Endothelial cell of umbilical vein (primary cell): Measurements from ENCODE around the gene NAGPA. TPM values are rescaled to one million over a fixed set of nuclear protein-coding genes. Genes with fewer than 3 reads are reported as not detected.

Source experiments
- BruUV-seq: library from RNA; stranded (reverse); fragments of 400-500 nt; replicated peaks from 2 replicates; lab custom pipeline; 2021; lab: Mats Ljungman, UMichigan
- CTCF ChIA-PET: fragments of 300-600, 350-600 bp; sonication (Branson Sonifier 250); formaldehyde crosslinking; loops from one replicate; lab custom pipeline; 2021; ENCODE audit warnings: antibody characterized with exemption, inconsistent platforms; lab: Charles Lee
- POLR2A ChIA-PET: fragments of 300-600, 350-600 bp; sonication (Branson Sonifier 250); formaldehyde crosslinking; loops from one replicate; lab custom pipeline; 2021; ENCODE audit warnings: antibody characterized with exemption, inconsistent platforms; lab: Charles Lee
- DNase-seq: peaks from one replicate; pipeline ENCODE4 v3.0.0-alpha.2; 2011; ENCODE audit warnings: low read depth, low spot score
- FAIRE-seq: peaks from 2 replicates; lab custom pipeline; 2011; peaks lifted over from hg19 to GRCh38; lab: Jason Lieb, UNC
- H2AFZ ChIP-seq: 2 replicates; pipeline ENCODE4 v1.6.0; 2012; ENCODE audit warnings: low read depth, low read length, control low read depth, inconsistent platforms
- H3K27ac ChIP-seq: 2 replicates; pipeline ENCODE4 v1.5.1; 2011; ENCODE audit warnings: low read depth, mild to moderate bottlenecking, control low read depth, low read length, moderate library complexity; ENCODE audit not compliant: insufficient read depth
- H3K27me3 ChIP-seq, 2 experiments: 2 replicates each; pipeline versions ENCODE4 v1.6.0 to v1.6.1; 2011; ENCODE audit warnings: low read length in 2 of 2, mixed read lengths in 1 of 2; ENCODE audit not compliant: control insufficient read depth in 2 of 2, insufficient read depth in 2 of 2
- H3K36me3 ChIP-seq, 2 experiments: 2 replicates in 1 of 2; 3 replicates in 1 of 2; pipeline ENCODE4 v1.5.1; 2011; ENCODE audit warnings: low read length in 2 of 2, mild to moderate bottlenecking in 1 of 2, moderate library complexity in 1 of 2; ENCODE audit not compliant: control insufficient read depth in 2 of 2, insufficient read depth in 2 of 2; ENCODE audit errors: extremely low read depth in 1 of 2
- H3K4me1 ChIP-seq: 3 replicates; pipeline ENCODE4 v1.5.1; 2011; ENCODE audit warnings: mild to moderate bottlenecking, low read length; ENCODE audit not compliant: control insufficient read depth, insufficient read depth; ENCODE audit errors: extremely low read depth
- H3K4me2 ChIP-seq: 2 replicates; pipeline ENCODE4 v1.6.1; 2011; ENCODE audit warnings: low read length, control low read depth, mixed read lengths; ENCODE audit not compliant: insufficient read depth
- H3K4me3 ChIP-seq, 3 experiments: fragments of 200-600 bp in 1 of 3; sonication (generic), shearing (Covaris generic) in 1 of 3; replicated peaks in 1 of 3; 2 replicates each; pipeline ENCODE4 v1.5.1; 2011 to 2016; ENCODE audit warnings: control low read depth in 3 of 3, low read length in 3 of 3, mild to moderate bottlenecking in 2 of 3, inconsistent platforms in 1 of 3, low read depth in 1 of 3, moderate library complexity in 1 of 3; ENCODE audit not compliant: insufficient read depth in 1 of 3
- H3K79me2 ChIP-seq: 2 replicates; pipeline ENCODE4 v1.6.0; 2012; ENCODE audit warnings: low read length, inconsistent platforms; ENCODE audit not compliant: control insufficient read depth, insufficient read depth
- H3K9ac ChIP-seq: replicated peaks from 2 replicates; pipeline ENCODE3; 2011; ENCODE audit warnings: low read length, control low read depth; ENCODE audit not compliant: insufficient read depth; ENCODE audit errors: extremely low read depth
- H3K9me1 ChIP-seq: replicated peaks from 3 replicates; pipeline ENCODE4 v1.6.0; 2011; ENCODE audit warnings: mild to moderate bottlenecking, low read length; ENCODE audit not compliant: control insufficient read depth, insufficient read depth; ENCODE audit errors: extremely low read depth
- H3K9me3 ChIP-seq: replicated peaks from 2 replicates; pipeline ENCODE4 v1.5.1; 2012; ENCODE audit warnings: low read length, inconsistent platforms; ENCODE audit not compliant: control insufficient read depth, insufficient read depth
- H4K20me1 ChIP-seq: replicated peaks from 2 replicates; pipeline ENCODE3; 2011; ENCODE audit warnings: mild to moderate bottlenecking, low read length; ENCODE audit not compliant: control insufficient read depth, insufficient read depth; ENCODE audit errors: extremely low read depth
- EZH2 ChIP-seq: IDR thresholded peaks from 2 replicates; pipeline ENCODE4 v1.6.1; 2012; ENCODE audit warnings: borderline replicate concordance, low read depth, mild to moderate bottlenecking, moderate library complexity, low read length, inconsistent platforms; ENCODE audit not compliant: severe bottlenecking
- FOS ChIP-seq: IDR thresholded peaks from 2 replicates; pipeline ENCODE4 v1.6.1; 2011; ENCODE audit warnings: mild to moderate bottlenecking, low read length, moderate library complexity, borderline replicate concordance; ENCODE audit not compliant: insufficient read depth
- GATA2 ChIP-seq: IDR thresholded peaks from 2 replicates; pipeline ENCODE4 v1.7.0; 2011; ENCODE audit warnings: low read depth, mild to moderate bottlenecking, moderate library complexity, mixed read lengths, low read length; ENCODE audit not compliant: insufficient read length, insufficient read depth
- JUN ChIP-seq: IDR thresholded peaks from 2 replicates; pipeline ENCODE4 v1.6.1; 2011; ENCODE audit warnings: borderline replicate concordance, low read depth; ENCODE audit not compliant: insufficient read length, insufficient read depth
- MYC ChIP-seq: IDR thresholded peaks from one replicate; pipeline ENCODE4 v1.6.1; 2011; ENCODE audit warnings: mild to moderate bottlenecking, low read depth, low read length
- POLR2A ChIP-seq: IDR thresholded peaks from 2 replicates; pipeline ENCODE4 v1.6.1; 2012; ENCODE audit warnings: low read depth, mild to moderate bottlenecking, control low read depth, low read length
- POLR2AphosphoS5 ChIP-seq: IDR thresholded peaks from 2 replicates; pipeline ENCODE4 v1.6.1; 2012; ENCODE audit warnings: low read depth, mild to moderate bottlenecking, control low read depth, low read length, moderate library complexity; ENCODE audit not compliant: insufficient read depth
- dilution Hi-C: fragments of 300-500 bp; cut with MboI; formaldehyde crosslinking; loops from one replicate; pipeline ENCODE4 v1.15.0; 2019; ENCODE audit warnings: low sequenced_read_pairs; ENCODE audit not compliant: extremely low pct_ligation_motif_present
- intact Hi-C: fragments of 100-400 bp; cut with micrococcal nuclease; formaldehyde crosslinking; loops from one replicate; pipeline ENCODE4 v1.10.0; 2022
- polyA plus RNA-seq, 4 experiments: library from polyadenylated mRNA; depleted of rRNA in 3 of 4; stranded (reverse) in 3 of 4; unstranded in 1 of 4; fragments of >200 nt; gene quantifications; 2 replicates each; pipeline versions ENCODE4 v1.2.1 to v1.2.3, GENCODE V29; 2011 to 2012; ENCODE audit warnings: missing spikeins in 1 of 4
- total RNA-seq: library from RNA; stranded (reverse); gene quantifications from 2 replicates; pipeline ENCODE4 v1.2.3, GENCODE V29; 2021
- TF ChIP-seq, protein P1 (sequence below), 2 donors: IDR thresholded peaks; 1 replicate in 1 of 2; 2 replicates in 1 of 2; pipeline ENCODE4 v1.5.1; 2011; ENCODE audit warnings: low read length in 2 of 2, mild to moderate bottlenecking in 2 of 2, moderate library complexity in 2 of 2, control low read depth in 1 of 2, inconsistent platforms in 1 of 2, low read depth in 1 of 2; ENCODE audit not compliant: insufficient read depth in 1 of 2; ENCODE audit errors: extremely low read depth in 1 of 2
- TF ChIP-seq, protein P2 (sequence below): IDR thresholded peaks from 2 replicates; pipeline ENCODE4 v1.6.1; 2011; ENCODE audit not compliant: insufficient read depth, insufficient read length

The NAGPA gene
- total and polyA plus RNA-seq, 2 donors (not counting 3 experiments of a cell fraction or from before 2014, with no cell fraction given): 29.6 to 29.9 TPM

DNA sequence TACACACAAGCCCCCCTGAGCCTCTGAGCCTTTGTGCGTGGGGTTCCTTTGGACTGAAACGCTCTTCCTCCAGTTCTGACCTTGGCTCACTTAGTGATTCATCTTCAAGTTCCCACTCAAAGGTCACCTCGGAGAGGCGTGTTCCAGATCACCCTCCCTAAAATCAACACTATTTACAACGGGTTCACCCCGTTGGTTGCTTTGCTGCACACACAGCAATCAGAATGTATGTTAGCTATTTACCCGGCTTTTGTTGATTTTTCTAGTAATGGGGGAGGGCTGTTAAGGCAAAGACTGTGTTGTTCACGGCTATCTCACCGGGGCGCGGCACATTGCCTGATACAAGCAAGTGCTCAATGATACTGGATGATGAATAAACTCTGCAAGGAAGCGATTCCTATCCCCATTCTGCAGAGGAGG lies 977 bp downstream of the NAGPA start:
- Histone ChIP-seq H3K79me2 (no peaks in the 10 kb centered on the region), H3K27ac (no peak overlapping the region), H3K27me3 (no peaks in the 10 kb centered on the region), H3K9me3 (no peaks in the 10 kb centered on the region), H3K4me3 (peak overlapping the region; percentile 47 to 86 (median 83)), H3K4me2 (peak overlapping the region; percentile 100), H3K9ac (peak overlapping the region; percentile 72), H4K20me1 (no peaks in the 10 kb centered on the region), H2AFZ (peak overlapping the region; percentile 99), H3K9me1 (no peaks in the 10 kb centered on the region), H3K4me1 (peaks cover 12% of the 10 kb centered on the region), H3K36me3 (peaks cover 0 to 1% of the 10 kb centered on the region in 2 experiments)
- no peak for TF ChIP-seq EZH2
- TF ChIP-seq MYC: no peak
- no peak for TF ChIP-seq POLR2AphosphoS5
- no peak for TF ChIP-seq POLR2A
- TF ChIP-seq JUN: no peak
- TF ChIP-seq GATA2: no peak
- TF ChIP-seq, protein P1, sequence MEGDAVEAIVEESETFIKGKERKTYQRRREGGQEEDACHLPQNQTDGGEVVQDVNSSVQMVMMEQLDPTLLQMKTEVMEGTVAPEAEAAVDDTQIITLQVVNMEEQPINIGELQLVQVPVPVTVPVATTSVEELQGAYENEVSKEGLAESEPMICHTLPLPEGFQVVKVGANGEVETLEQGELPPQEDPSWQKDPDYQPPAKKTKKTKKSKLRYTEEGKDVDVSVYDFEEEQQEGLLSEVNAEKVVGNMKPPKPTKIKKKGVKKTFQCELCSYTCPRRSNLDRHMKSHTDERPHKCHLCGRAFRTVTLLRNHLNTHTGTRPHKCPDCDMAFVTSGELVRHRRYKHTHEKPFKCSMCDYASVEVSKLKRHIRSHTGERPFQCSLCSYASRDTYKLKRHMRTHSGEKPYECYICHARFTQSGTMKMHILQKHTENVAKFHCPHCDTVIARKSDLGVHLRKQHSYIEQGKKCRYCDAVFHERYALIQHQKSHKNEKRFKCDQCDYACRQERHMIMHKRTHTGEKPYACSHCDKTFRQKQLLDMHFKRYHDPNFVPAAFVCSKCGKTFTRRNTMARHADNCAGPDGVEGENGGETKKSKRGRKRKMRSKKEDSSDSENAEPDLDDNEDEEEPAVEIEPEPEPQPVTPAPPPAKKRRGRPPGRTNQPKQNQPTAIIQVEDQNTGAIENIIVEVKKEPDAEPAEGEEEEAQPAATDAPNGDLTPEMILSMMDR (IDR thresholded peaks at IDR 0.05; ENCODE audit: extremely low read depth in 1 of 2, insufficient read depth in 1 of 2, low read depth in 1 of 2, low read length in 2 of 2): no peak
- TF ChIP-seq, protein P2, sequence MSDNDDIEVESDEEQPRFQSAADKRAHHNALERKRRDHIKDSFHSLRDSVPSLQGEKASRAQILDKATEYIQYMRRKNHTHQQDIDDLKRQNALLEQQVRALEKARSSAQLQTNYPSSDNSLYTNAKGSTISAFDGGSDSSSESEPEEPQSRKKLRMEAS: no peak
- TF ChIP-seq FOS: no peak
- BruUV-seq: no TSS peak
- dilution Hi-C loops: no loop called here
- no peak for FAIRE-seq
- intact Hi-C loops: loop anchor here (2.0 to 5.0 kb wide), 2 partner anchors 64 to 75 kb away; partner anchors contain the start of genes EEF2KMT and SEC14L5
- ChIA-PET POLR2A (no interaction called here), CTCF (interaction anchor here (1.2 to 1.6 kb wide), 2 partner anchors 52 to 59 kb away, joined by 3 to 4 read pairs; no protein-coding TSS in a partner anchor)
- DNase-seq: peak; percentile 18
